Brain pericyte (primary cell): Measurements from ENCODE around the gene DDN.
A peak's percentile ranks its signal among the peaks of the same experiment; 100 is the strongest.

Experiments used
- DNase-seq: peaks from one replicate; pipeline ENCODE4 v3.0.0-alpha.2; 2012; ENCODE audit warnings: low read depth, low spot score

Gene DDN

GRCh38 chr12:48967991-48968390 is 31.2 kb downstream of the DDN start:
- DNase-seq, result no peak

GRCh38 chr12:48966177-48966895 is 32.8 kb downstream of the DDN start:
- DNase-seq, result no peak

GRCh38 chr12:48965298-48965838 is 33.8 kb downstream of the DDN start:
- no peak for DNase-seq

GRCh38 chr12:48961801-48962200 is 37.4 kb downstream of the DDN start:
- DNase-seq, result no peak

GRCh38 chr12:48961331-48961730 is 37.8 kb downstream of the DDN start:
- DNase-seq, result no peak

GRCh38 chr12:48960834-48961233 is 38.3 kb downstream of the DDN start:
- no peak for DNase-seq

- no peak for DNase-seq
Measured at GRCh38 chr12:48958049-48958388, 41.2 kb downstream of the DDN start.

GRCh38 chr12:48957141-48958048 is 41.8 kb downstream of the DDN start, which contains the start of gene ARF3:
TSS of gene ARF3 (minus strand) at chr12:48957487. CDS start at chr12:48941095, 16,392 bp downstream.
- DNase-seq, result peak; percentile 63

GRCh38 chr12:48956279-48957140 is 42.7 kb downstream of the DDN start:
- peak; percentile 89 for DNase-seq

- no peak for DNase-seq
Measured at GRCh38 chr12:48954841-48955501, 44.2 kb downstream of the DDN start.

GRCh38 chr12:48954061-48954460 is 45.1 kb downstream of the DDN start:
- DNase-seq, result no peak

- DNase-seq, result no peak
Measured at GRCh38 chr12:48952691-48953090, 46.5 kb downstream of the DDN start.

GRCh38 chr12:48947727-48948126 is 51.4 kb downstream of the DDN start:
- no peak for DNase-seq

- DNase-seq, result no peak
Measured at GRCh38 chr12:48946943-48947342, 52.2 kb downstream of the DDN start.

- no peak for DNase-seq
Measured at GRCh38 chr12:48946205-48946604, 53.0 kb downstream of the DDN start.
